T-cell (primary cell): ENCODE measurements around the gene TMEM178A. TPM values are rescaled to one million over a fixed set of nuclear protein-coding genes. Genes with fewer than 3 reads are reported as not detected.

ENCODE experiments used
- ATAC-seq, 4 experiments: fragments of 200-7000 bp in 3 of 4; fragments of 150-1000 bp in 1 of 4; cut with Tn5 transposase; replicated peaks in 1 of 4; 1 replicate in 3 of 4; 2 replicates in 1 of 4; pipeline ENCODE4 v1.10.0; 2021; ENCODE audit warnings: moderate library complexity in 3 of 4, mild to moderate bottlenecking in 2 of 4, moderate number of reproducible peaks in 1 of 4
- CTCF ChIA-PET, 2 donors: fragments of 300-600 bp; sonication (Branson Sonifier 250); formaldehyde crosslinking; loops; one replicate each; lab custom pipeline; 2022; ENCODE audit warnings: antibody characterized with exemption in 2 of 2; lab: Charles Lee
- POLR2A ChIA-PET, 2 donors: fragments of 300-600 bp; sonication (Branson Sonifier 250); formaldehyde crosslinking; loops; one replicate each; lab custom pipeline; 2022; ENCODE audit warnings: antibody characterized with exemption in 2 of 2; lab: Charles Lee
- DNase-seq, 35 experiments: peaks; one replicate each; pipeline versions ENCODE4 v3.0.0 to v3.0.0-alpha.2; 2013 to 2023
- H3K27ac ChIP-seq: one replicate; pipeline ENCODE4 v1.5.1; 2013; ENCODE audit warnings: low read length
- H3K27me3 ChIP-seq, 2 experiments: replicated peaks in 1 of 2; 1 replicate in 1 of 2; 2 replicates in 1 of 2; pipeline versions ENCODE4 v1.6.1 to v1.7.0; 2013; ENCODE audit warnings: low read length in 1 of 2, mixed read lengths in 1 of 2; ENCODE audit not compliant: control insufficient read depth in 2 of 2, insufficient read depth in 2 of 2; ENCODE audit errors: extremely low read depth in 1 of 2
- H3K36me3 ChIP-seq, 2 donors: 1 replicate in 1 of 2; 2 replicates in 1 of 2; pipeline versions ENCODE4 v1.6.1 to v1.7.0; 2013; ENCODE audit warnings: low read length in 1 of 2; ENCODE audit not compliant: control insufficient read depth in 2 of 2, insufficient read depth in 1 of 2; ENCODE audit errors: extremely low read depth in 1 of 2
- H3K4me1 ChIP-seq, 2 experiments: 1 replicate in 1 of 2; 2 replicates in 1 of 2; pipeline versions ENCODE4 v1.6.1 to v1.7.0; 2013; ENCODE audit warnings: low read length in 2 of 2, mixed read lengths in 1 of 2; ENCODE audit not compliant: insufficient read depth in 2 of 2, control insufficient read depth in 1 of 2; ENCODE audit errors: extremely low read depth in 1 of 2
- H3K4me3 ChIP-seq, 2 donors: 1 replicate in 1 of 2; 2 replicates in 1 of 2; pipeline versions ENCODE4 v1.5.1 to v1.7.0; 2013; ENCODE audit warnings: mild to moderate bottlenecking in 2 of 2, low read length in 1 of 2, moderate library complexity in 1 of 2; ENCODE audit not compliant: control insufficient read depth in 1 of 2; ENCODE audit errors: extremely low read depth in 1 of 2
- H3K9me3 ChIP-seq: 2 replicates; pipeline ENCODE4 v1.7.0; 2013
- H3K27ac Mint-ChIP-seq, 2 donors: one replicate each; pipeline ENCODE4 v1.8.0; 2020 to 2021; ENCODE audit warnings: mild to moderate bottlenecking in 2 of 2, mixed read lengths in 2 of 2
- H3K27me3 Mint-ChIP-seq, 2 donors: one replicate each; pipeline ENCODE4 v1.8.0; 2021 to 2022; ENCODE audit warnings: mixed read lengths in 2 of 2
- H3K36me3 Mint-ChIP-seq: one replicate; pipeline ENCODE4 v1.8.0; 2021; ENCODE audit warnings: mixed read lengths
- H3K4me1 Mint-ChIP-seq, 3 donors: one replicate each; pipeline ENCODE4 v1.8.0; 2020 to 2022; ENCODE audit warnings: mixed read lengths in 3 of 3, mild to moderate bottlenecking in 1 of 3
- H3K4me3 Mint-ChIP-seq, 3 donors: one replicate each; pipeline ENCODE4 v1.8.0; 2020 to 2022; ENCODE audit warnings: mild to moderate bottlenecking in 3 of 3, mixed read lengths in 3 of 3, moderate library complexity in 3 of 3
- H3K9me3 Mint-ChIP-seq, 3 donors: one replicate each; pipeline ENCODE4 v1.8.0; 2020 to 2022; ENCODE audit warnings: mixed read lengths in 3 of 3
- WGBS: methylation state at CpG from one replicate; pipeline ENCODE4 v1.1.5; 2013; ENCODE audit warnings: missing lambda C conversion rate; ENCODE audit not compliant: insufficient coverage; 5-methylcytosine and 5-hydroxymethylcytosine counted together
- total RNA-seq, 35 experiments: library from RNA in 6 of 35; stranded (reverse) in 6 of 35; fragments of 120-200 nt in 1 of 35; gene quantifications; one replicate each; pipeline versions ENCODE4 v1.2.1 to v1.2.4 and lab custom pipeline; 2013 to 2026

Gene TMEM178A
- total RNA-seq, 5 donors from 2014 or later (not counting 1 experiment from before 2014, with no cell fraction given), result 0.32 to 0.47 (median 0.45) TPM; not detected in 2

GRCh38 chr2:39642051-39642718, 23.5 kb upstream of the TMEM178A start:
- Histone ChIP-seq H3K4me3 (no peak overlapping the region), H3K36me3 (no peaks in the 10 kb centered on the region), H3K9me3 (no peaks in the 10 kb centered on the region), H3K4me1 (no peaks in the 10 kb centered on the region), H3K27ac (no peak overlapping the region), H3K27me3 (peaks cover 0 to 3% of the 10 kb centered on the region in 2 experiments)
- WGBS, result 83% methylated on average over 1 of the region's 6 CpGs
- DNase-seq (no peak), ATAC-seq (no peak)
- no peaks in the 10 kb centered on the region for H3K36me3 Mint-ChIP-seq
- CTCF ChIA-PET, result no interaction called here
- no peak overlapping the region for H3K27ac Mint-ChIP-seq
- H3K27me3 Mint-ChIP-seq, result no peaks in the 10 kb centered on the region
- H3K4me1 Mint-ChIP-seq, result no peaks in the 10 kb centered on the region
- POLR2A ChIA-PET, result no interaction called here
- H3K9me3 Mint-ChIP-seq, result no peaks in the 10 kb centered on the region
- no peak overlapping the region for H3K4me3 Mint-ChIP-seq

- Histone ChIP-seq H3K36me3 (no peaks in the 10 kb centered on the region), H3K4me1 (no peaks in the 10 kb centered on the region), H3K27me3 (no peaks in the 10 kb centered on the region), H3K9me3 (no peaks in the 10 kb centered on the region), H3K27ac (no peak overlapping the region), H3K4me3 (no peak overlapping the region)
- Mint-ChIP-seq H3K27ac (no peak overlapping the region), H3K9me3 (no peaks in the 10 kb centered on the region), H3K4me3 (no peak overlapping the region), H3K36me3 (no peaks in the 10 kb centered on the region), H3K4me1 (no peaks in the 10 kb centered on the region), H3K27me3 (no peaks in the 10 kb centered on the region)
- DNase-seq, result no peak
- no peak for ATAC-seq
- no CpG with 5 or more reads among the region's 2 CpGs for WGBS
- ChIA-PET POLR2A (no interaction called here), CTCF (no interaction called here)
These were observed 19.9 kb upstream of the TMEM178A start for GRCh38 chr2:39645826-39646225.

GRCh38 chr2:39646267-39646666, 19.4 kb upstream of the TMEM178A start:
- no CpG with 5 or more reads among the region's 1 CpG for WGBS
- Histone ChIP-seq H3K36me3 (no peaks in the 10 kb centered on the region), H3K4me3 (no peak overlapping the region), H3K27me3 (no peaks in the 10 kb centered on the region), H3K9me3 (no peaks in the 10 kb centered on the region), H3K27ac (no peak overlapping the region), H3K4me1 (no peaks in the 10 kb centered on the region)
- Mint-ChIP-seq H3K36me3 (no peaks in the 10 kb centered on the region), H3K27ac (no peak overlapping the region), H3K9me3 (no peaks in the 10 kb centered on the region), H3K4me3 (no peak overlapping the region), H3K27me3 (no peaks in the 10 kb centered on the region), H3K4me1 (no peaks in the 10 kb centered on the region)
- DNase-seq (no peak), ATAC-seq (no peak)
- ChIA-PET CTCF (no interaction called here), POLR2A (no interaction called here)

DNA sequence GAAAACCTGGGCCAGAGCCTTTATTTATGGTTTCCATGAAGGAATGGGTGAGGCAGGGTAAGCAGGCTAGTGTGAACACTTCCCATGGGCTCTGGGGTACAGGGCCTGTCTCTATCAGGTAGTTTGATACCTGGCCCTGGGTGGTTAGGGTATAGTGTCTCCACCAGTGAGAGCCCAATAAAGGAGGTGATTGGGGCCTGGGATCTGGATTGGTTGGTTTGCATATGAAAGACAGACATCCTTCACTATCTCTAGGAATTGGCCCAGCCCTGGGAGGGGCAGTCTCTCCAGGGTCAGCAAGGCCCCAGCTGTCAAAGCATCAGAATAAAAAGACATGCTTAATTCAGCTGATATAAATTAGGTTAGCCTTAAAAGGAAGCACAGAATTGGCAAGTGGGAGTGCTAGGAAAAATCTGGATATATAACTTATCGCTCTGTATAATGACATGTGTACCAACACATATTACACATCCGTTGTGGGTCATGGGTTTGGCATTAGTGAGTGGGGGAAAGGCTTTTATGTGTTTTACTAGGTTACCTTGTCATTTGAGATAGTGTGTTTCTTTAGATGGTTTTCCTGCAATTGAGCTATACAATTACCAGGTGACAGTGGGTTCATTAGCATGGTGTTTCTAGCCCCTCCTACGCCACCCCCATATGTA, 18.5 kb upstream of the TMEM178A start:
- no peaks in the 10 kb centered on the region for H3K9me3 ChIP-seq
- H3K36me3 ChIP-seq, result no peaks in the 10 kb centered on the region
- Mint-ChIP-seq H3K4me3 (no peak overlapping the region), H3K27ac (no peak overlapping the region), H3K4me1 (no peaks in the 10 kb centered on the region), H3K27me3 (no peaks in the 10 kb centered on the region), H3K9me3 (no peaks in the 10 kb centered on the region), H3K36me3 (no peaks in the 10 kb centered on the region)
- no peak for ATAC-seq
- ChIA-PET CTCF (no interaction called here), POLR2A (no interaction called here)
- no peaks in the 10 kb centered on the region for H3K4me1 ChIP-seq
- WGBS, result no CpG with 5 or more reads among the region's 3 CpGs
- no peak overlapping the region for H3K4me3 ChIP-seq
- H3K27ac ChIP-seq, result no peak overlapping the region
- DNase-seq, result no peak
- no peaks in the 10 kb centered on the region for H3K27me3 ChIP-seq

DNA sequence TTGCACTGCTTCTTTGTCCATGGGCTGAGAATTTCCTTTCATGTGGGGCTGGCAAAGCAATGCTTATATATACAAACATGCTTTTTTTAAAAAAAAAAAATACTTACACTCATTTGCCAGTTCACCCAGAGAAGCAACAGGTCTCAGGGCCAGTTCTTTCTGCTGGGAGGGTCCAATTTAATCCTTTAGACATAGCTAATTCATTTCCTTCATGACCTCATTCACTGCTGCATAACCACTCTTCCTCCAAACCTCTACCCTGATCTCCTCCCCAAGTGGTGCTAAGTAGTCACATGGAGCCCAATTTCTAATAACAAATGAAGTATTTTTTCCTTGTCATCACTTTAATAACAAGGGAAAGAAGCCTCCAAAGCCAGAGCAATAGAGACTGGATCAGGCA, 17.1 kb upstream of the TMEM178A start:
- no peaks in the 10 kb centered on the region for H3K9me3 ChIP-seq
- DNase-seq (no peak), ATAC-seq (no peak)
- Mint-ChIP-seq H3K36me3 (no peaks in the 10 kb centered on the region), H3K4me3 (no peak overlapping the region), H3K27ac (no peak overlapping the region), H3K9me3 (peaks cover 0 to 1% (median 0%) of the 10 kb centered on the region in 3 donors), H3K27me3 (peaks cover 0 to 5% of the 10 kb centered on the region in 2 donors), H3K4me1 (no peaks in the 10 kb centered on the region)
- no peaks in the 10 kb centered on the region for H3K27me3 ChIP-seq
- POLR2A ChIA-PET, result no interaction called here
- H3K36me3 ChIP-seq, result no peaks in the 10 kb centered on the region
- CTCF ChIA-PET, result no interaction called here
- no peak overlapping the region for H3K27ac ChIP-seq
- no peak overlapping the region for H3K4me3 ChIP-seq
- H3K4me1 ChIP-seq, result no peaks in the 10 kb centered on the region

DNA sequence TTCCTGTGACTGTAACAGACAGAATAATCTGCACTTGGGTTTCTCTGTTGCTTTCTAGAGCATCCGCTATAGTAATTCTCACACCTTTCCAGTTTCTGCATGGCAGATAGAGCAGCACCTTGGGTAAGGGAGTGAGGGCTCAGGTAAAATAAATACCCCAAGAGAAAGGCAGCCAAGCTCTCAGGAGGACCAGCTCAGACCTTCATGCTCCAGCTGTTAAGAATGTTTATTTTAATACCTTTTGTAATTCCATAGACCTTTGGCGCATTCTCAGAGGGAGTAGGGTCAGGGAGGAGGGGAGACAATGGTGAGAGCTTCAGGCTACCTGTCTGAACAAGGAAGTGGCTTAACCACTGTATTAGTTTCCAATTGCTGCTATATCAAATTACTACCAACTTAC, 16.2 kb upstream of the TMEM178A start:
- H3K36me3 ChIP-seq, result no peaks in the 10 kb centered on the region
- no peak overlapping the region for H3K27ac ChIP-seq
- DNase-seq (no peak), ATAC-seq (no peak)
- no peaks in the 10 kb centered on the region for H3K4me1 Mint-ChIP-seq
- peaks cover 0 to 6% (median 0%) of the 10 kb centered on the region in 3 donors for H3K9me3 Mint-ChIP-seq
- no peaks in the 10 kb centered on the region for H3K4me1 ChIP-seq
- no peak overlapping the region for H3K4me3 Mint-ChIP-seq
- ChIA-PET CTCF (no interaction called here), POLR2A (no interaction called here)
- H3K9me3 ChIP-seq, result no peaks in the 10 kb centered on the region
- WGBS, result no CpG with 5 or more reads among the region's 2 CpGs
- H3K27me3 Mint-ChIP-seq, result peaks cover 4 to 9% of the 10 kb centered on the region in 2 donors
- H3K4me3 ChIP-seq, result no peak overlapping the region
- no peaks in the 10 kb centered on the region for H3K36me3 Mint-ChIP-seq
- no peaks in the 10 kb centered on the region for H3K27me3 ChIP-seq
- no peak overlapping the region for H3K27ac Mint-ChIP-seq
